ENCODE data around the gene ORAI2. TPM values are rescaled to one million over a fixed set of nuclear protein-coding genes. Genes with fewer than 3 reads are reported as not detected.

Gene ORAI2
- total and polyA plus RNA-seq, 7 donors = 1.4 to 38.7 (median 7.9) TPM

- no peak for TF ChIP-seq POLR2AphosphoS5 (IDR thresholded peaks at IDR 0.05)
- no peak for TF ChIP-seq CTCF (IDR thresholded peaks at IDR 0.05)
- TF ChIP-seq EP300 (IDR thresholded peaks at IDR 0.05) = no peak
- no peak for TF ChIP-seq POLR2A (IDR thresholded peaks at IDR 0.05)
- Histone ChIP-seq H3K36me3 (peaks cover 0 to 89% (median 43%) of the 10 kb centered on the region in 4 donors), H3K9me3 (no peaks in the 10 kb centered on the region), H3K27me3 (no peaks in the 10 kb centered on the region), H3K4me1 (peaks cover 0 to 10% (median 5%) of the 10 kb centered on the region in 4 donors), H3K27ac (no peak overlapping the region), H3K4me3 (no peak overlapping the region)
- intact Hi-C loops (cut with DNase I) = no loop called here
- WGBS, 2 donors = 98 to 99% methylated on average over 5 of the region's 5 CpGs
- DNase-seq = no peak
These were observed 22.5 kb upstream of the ORAI2 start for GRCh38 chr7:102410918-102411317.

GRCh38 chr7:102412548-102412947 lies 20.8 kb upstream of the ORAI2 start:
- Histone ChIP-seq H3K27ac (no peak overlapping the region), H3K27me3 (no peaks in the 10 kb centered on the region), H3K9me3 (no peaks in the 10 kb centered on the region), H3K36me3 (peaks cover 0 to 89% (median 32%) of the 10 kb centered on the region in 4 donors), H3K4me3 (no peak overlapping the region), H3K4me1 (peaks cover 0 to 10% (median 5%) of the 10 kb centered on the region in 4 donors)
- intact Hi-C loops (cut with DNase I) = no loop called here
- 71 to 77% methylated on average over 6 of the region's 6 CpGs for WGBS, 2 donors
- DNase-seq = no peak
- TF ChIP-seq POLR2AphosphoS5 (IDR thresholded peaks at IDR 0.05) (no peak), CTCF (IDR thresholded peaks at IDR 0.05) (peak in 1 of 4 experiments; percentile 29), POLR2A (IDR thresholded peaks at IDR 0.05) (no peak), EP300 (IDR thresholded peaks at IDR 0.05) (no peak)

- Histone ChIP-seq H3K4me3 (no peak overlapping the region), H3K27me3 (no peaks in the 10 kb centered on the region), H3K27ac (no peak overlapping the region), H3K9me3 (no peaks in the 10 kb centered on the region), H3K36me3 (peaks cover 0 to 87% (median 27%) of the 10 kb centered on the region in 4 donors), H3K4me1 (peaks cover 0 to 10% (median 5%) of the 10 kb centered on the region in 4 donors)
- intact Hi-C loops (cut with DNase I) = no loop called here
- 87 to 88% methylated on average over 5 of the region's 5 CpGs for WGBS, 2 donors
- TF ChIP-seq CTCF (IDR thresholded peaks at IDR 0.05) = no peak
- TF ChIP-seq POLR2AphosphoS5 (IDR thresholded peaks at IDR 0.05) = no peak
- TF ChIP-seq EP300 (IDR thresholded peaks at IDR 0.05) = no peak
- no peak for TF ChIP-seq POLR2A (IDR thresholded peaks at IDR 0.05)
- DNase-seq = no peak
These were observed 20.3 kb upstream of the ORAI2 start for GRCh38 chr7:102413091-102413490.

GRCh38 chr7:102413611-102414010 lies 19.8 kb upstream of the ORAI2 start:
- no peak overlapping the region for H3K4me3 ChIP-seq
- no peaks in the 10 kb centered on the region for H3K9me3 ChIP-seq
- WGBS, 2 donors = 89 to 97% methylated on average over 4 of the region's 4 CpGs
- no peaks in the 10 kb centered on the region for H3K27me3 ChIP-seq
- TF ChIP-seq POLR2A (IDR thresholded peaks at IDR 0.05) (no peak), POLR2AphosphoS5 (IDR thresholded peaks at IDR 0.05) (no peak), EP300 (IDR thresholded peaks at IDR 0.05) (no peak), CTCF (IDR thresholded peaks at IDR 0.05) (no peak)
- peaks cover 0 to 87% (median 26%) of the 10 kb centered on the region in 4 donors for H3K36me3 ChIP-seq
- DNase-seq = no peak
- peaks cover 0 to 10% (median 5%) of the 10 kb centered on the region in 4 donors for H3K4me1 ChIP-seq
- intact Hi-C loops (cut with DNase I) = no loop called here
- no peak overlapping the region for H3K27ac ChIP-seq

- no peaks in the 10 kb centered on the region for H3K9me3 ChIP-seq
- no peaks in the 10 kb centered on the region for H3K27me3 ChIP-seq
- WGBS, 2 donors = 50 to 80% methylated on average over 12 of the region's 12 CpGs
- no peak for TF ChIP-seq POLR2AphosphoS5 (IDR thresholded peaks at IDR 0.05)
- TF ChIP-seq POLR2A (IDR thresholded peaks at IDR 0.05) = no peak
- peaks cover 0 to 10% (median 5%) of the 10 kb centered on the region in 4 donors for H3K4me1 ChIP-seq
- no peak overlapping the region for H3K4me3 ChIP-seq
- no peak overlapping the region for H3K27ac ChIP-seq
- H3K36me3 ChIP-seq = peaks cover 0 to 83% (median 17%) of the 10 kb centered on the region in 4 donors
- DNase-seq = no peak
- intact Hi-C loops (cut with DNase I) = no loop called here
These were observed 17.6 kb upstream of the ORAI2 start for GRCh38 chr7:102415685-102416225.
